Astrocyte of the spinal cord (primary cell): ENCODE measurements around the gene POLE2.
A peak's percentile ranks its signal among the peaks of the same experiment; 100 is the strongest.

Experiments used
- DNase-seq: peaks from one replicate; pipeline ENCODE4 v3.0.0; 2011; ENCODE audit warnings: low read depth, low spot score
- H3K4me3 ChIP-seq: 2 replicates; pipeline ENCODE4 v1.5.1; 2011; ENCODE audit warnings: low read depth, mild to moderate bottlenecking, low read length, moderate library complexity
- in situ Hi-C: cut with HindIII; loops from 2 replicates; pipeline ENCODE4 v1.10.0; 2017; ENCODE audit warnings: low sequenced_read_pairs
- TF ChIP-seq, protein P1 (sequence below): IDR thresholded peaks from 2 replicates; pipeline ENCODE4 v1.5.1; 2012; ENCODE audit warnings: low read depth, mild to moderate bottlenecking, low read length, inconsistent platforms

The POLE2 gene

DNA sequence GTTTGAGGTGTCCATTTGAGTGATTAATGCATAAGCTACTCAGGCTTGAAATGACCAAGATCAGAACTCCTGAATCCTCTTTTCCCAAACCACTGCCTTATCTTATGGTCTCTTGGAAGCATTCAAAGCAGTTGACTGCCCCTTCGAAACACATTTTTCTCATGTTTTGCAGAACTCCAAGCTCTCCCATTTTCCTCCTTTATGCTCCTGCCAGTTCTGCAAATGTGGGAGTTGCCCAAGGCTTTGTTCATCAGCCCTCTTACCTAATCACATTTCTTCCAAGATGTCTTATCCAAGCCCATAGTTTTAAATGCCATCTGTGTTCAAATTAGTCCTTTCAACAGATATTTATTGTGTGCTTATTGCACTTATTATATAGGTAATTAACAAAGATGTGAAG lies 51.1 kb downstream of the POLE2 start:
- in situ Hi-C loops = no loop called here
- H3K4me3 ChIP-seq = no peak overlapping the region
- TF ChIP-seq, protein P1, sequence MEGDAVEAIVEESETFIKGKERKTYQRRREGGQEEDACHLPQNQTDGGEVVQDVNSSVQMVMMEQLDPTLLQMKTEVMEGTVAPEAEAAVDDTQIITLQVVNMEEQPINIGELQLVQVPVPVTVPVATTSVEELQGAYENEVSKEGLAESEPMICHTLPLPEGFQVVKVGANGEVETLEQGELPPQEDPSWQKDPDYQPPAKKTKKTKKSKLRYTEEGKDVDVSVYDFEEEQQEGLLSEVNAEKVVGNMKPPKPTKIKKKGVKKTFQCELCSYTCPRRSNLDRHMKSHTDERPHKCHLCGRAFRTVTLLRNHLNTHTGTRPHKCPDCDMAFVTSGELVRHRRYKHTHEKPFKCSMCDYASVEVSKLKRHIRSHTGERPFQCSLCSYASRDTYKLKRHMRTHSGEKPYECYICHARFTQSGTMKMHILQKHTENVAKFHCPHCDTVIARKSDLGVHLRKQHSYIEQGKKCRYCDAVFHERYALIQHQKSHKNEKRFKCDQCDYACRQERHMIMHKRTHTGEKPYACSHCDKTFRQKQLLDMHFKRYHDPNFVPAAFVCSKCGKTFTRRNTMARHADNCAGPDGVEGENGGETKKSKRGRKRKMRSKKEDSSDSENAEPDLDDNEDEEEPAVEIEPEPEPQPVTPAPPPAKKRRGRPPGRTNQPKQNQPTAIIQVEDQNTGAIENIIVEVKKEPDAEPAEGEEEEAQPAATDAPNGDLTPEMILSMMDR = no peak
- no peak for DNase-seq

DNA sequence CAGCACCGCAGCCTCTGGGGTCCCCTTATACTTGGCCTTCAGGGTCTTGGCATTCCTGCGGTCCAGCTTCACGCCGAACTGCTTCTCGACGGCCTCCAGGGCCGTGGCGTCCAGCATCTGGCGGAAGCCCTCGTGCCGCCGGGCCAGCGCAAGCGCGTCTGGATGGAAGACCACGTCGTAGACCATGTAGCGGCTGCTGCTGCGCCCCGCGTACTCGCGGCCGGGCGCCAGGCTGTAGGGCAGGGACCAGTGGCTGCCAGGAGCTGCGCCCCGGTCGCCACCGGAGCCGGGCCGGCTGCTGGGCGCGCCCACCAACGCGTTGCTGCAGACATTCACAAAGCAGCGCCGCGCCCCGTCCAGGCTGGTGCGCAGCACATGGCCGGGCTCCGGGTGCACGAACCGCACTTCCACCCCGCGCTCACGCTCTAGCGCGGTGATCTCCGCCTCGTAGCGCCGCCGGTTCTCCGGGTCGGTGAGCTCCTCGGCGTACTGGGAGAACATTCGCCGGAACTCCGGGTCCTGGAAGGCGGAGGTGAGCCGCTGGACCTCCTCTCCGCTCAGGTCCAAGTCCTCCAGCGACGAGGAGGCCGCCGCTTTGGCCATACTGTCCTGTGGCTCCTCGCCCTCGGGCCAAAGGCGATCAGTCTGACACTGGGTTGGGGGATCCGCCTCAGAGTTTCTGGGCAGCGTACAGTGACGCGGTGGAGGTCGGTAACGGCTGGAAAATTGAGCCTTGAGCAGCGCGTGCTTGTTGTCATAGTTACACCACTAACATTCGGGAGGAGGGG lies 53.3 kb downstream of the POLE2 start, which contains the start of gene DNAAF2:
Gene DNAAF2 (minus strand): TSS at position 698 of the 788 bp plus-strand sequence. CDS start 95 bp downstream, at position 603.
- DNase-seq = peak; percentile 75
- H3K4me3 ChIP-seq = peak within 1 kb of the TSS; percentile 96
- TF ChIP-seq, protein P1 = no peak
- in situ Hi-C loops = no loop called here

DNA sequence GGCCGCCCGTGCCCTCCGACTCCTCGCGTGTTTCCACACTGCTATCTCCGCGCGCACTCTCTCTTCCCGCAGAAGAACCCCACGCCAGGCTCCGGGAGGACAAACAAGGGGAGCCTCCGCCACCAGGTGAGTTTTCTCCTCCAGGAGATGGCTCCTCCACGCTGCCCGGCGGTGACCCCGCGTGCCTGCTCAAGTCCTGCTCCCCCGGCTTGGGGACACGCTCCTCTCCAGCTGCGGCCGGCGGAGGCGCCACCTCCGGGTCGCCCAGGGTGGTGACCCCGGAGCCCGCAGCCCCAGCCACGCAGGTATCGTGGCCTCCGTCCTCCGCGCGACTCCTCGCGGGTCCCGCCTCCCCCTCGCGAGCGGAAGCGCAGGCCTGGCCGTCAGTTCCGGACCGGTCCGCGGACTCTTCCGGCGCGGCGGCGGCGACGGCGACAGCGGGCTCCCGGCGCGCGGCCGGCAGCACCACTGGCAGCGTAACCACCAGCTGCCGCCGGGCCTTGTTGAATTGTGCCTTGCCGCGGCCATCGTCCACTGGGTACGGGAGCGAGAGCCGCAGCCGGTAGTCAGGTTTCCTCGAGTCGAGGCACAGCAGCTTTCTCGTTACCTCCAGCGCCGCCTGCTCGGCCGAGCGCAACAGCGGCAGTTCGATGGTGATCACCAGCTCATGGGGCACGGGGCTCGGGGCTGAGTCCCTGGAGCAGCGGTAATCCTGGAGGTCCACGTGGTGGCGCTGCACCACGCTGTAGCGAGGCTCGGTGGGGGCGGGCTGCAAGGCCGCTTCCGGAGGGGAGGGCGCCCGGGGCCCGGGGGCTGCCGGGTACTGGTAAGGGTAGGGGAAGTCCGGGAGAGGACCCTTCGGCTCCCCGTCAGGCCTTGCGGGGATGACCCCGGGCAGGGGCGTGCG lies 54.1 kb downstream of the POLE2 start:
- in situ Hi-C loops = no loop called here
- TF ChIP-seq, protein P1 = peak; percentile 76
- DNase-seq = peak; percentile 98

DNA sequence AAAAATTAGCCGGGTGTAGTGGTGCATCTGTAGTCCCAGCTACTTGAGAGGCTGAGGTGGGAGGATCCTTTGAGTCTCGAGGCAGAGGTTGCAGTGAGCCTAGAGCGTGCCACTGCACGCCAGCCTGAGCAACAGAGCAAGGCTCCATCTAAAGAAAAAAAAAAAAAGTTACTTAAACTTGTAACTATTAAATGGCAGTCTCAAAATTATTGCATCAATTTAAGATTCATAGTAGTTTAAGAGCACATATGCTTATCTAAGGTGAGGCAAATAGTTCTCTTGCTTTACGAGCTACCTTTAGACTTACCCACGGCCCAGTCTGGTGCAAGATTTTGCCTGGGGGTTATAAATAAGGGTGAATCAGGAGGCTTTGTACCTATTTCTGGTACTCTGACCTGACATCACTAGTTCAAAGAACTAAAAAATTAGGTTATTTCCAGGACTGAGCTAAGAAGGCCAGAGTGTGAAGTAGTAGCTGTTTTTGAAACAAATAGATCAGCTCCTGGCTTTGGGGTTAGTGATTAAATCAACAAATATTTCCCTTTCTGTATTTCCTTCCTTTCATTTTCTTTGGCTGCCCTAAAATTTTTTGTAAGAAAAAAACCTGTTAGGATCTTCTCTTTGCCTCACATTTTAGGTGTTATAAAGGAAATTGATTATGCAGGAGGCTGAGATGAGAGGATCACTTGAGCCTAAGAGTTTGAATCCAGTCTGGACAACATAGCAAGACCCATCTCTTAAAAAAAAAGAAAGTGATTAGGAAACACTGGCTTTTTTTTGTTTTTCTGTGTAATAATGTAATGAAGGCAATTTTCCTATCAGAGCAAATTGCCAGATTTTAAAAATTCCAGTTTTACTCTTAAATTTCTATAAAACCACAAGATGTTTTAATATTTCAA lies 63.8 kb downstream of the POLE2 start:
- in situ Hi-C loops = no loop called here
- H3K4me3 ChIP-seq = no peak overlapping the region
- TF ChIP-seq, protein P1 = no peak
- DNase-seq = no peak

More for the DNA sequence above, 54.1 kb downstream of the POLE2 start:
- H3K4me3 ChIP-seq = peak overlapping the region; percentile 96

DNA sequence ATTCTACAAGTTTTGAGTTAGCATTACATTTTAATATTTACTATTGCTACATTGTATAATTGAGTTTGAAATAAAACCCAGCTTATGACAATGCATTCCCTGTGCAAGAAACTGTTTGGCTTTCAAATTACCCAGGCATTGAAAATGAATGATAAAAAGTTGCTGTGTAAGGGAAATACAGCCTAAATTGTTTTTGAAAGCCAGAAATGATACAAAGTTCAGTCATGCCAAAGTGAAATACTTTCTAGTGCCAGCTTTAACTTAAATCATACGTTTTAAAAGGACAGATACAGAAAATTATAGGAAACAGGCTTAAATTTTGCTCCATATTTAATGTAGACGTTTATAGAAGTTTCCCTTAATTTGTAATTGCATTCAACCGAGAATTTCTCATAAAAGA lies 64.6 kb downstream of the POLE2 start:
- in situ Hi-C loops = no loop called here
- DNase-seq = no peak
- no peak overlapping the region for H3K4me3 ChIP-seq
- TF ChIP-seq, protein P1 = no peak

DNA sequence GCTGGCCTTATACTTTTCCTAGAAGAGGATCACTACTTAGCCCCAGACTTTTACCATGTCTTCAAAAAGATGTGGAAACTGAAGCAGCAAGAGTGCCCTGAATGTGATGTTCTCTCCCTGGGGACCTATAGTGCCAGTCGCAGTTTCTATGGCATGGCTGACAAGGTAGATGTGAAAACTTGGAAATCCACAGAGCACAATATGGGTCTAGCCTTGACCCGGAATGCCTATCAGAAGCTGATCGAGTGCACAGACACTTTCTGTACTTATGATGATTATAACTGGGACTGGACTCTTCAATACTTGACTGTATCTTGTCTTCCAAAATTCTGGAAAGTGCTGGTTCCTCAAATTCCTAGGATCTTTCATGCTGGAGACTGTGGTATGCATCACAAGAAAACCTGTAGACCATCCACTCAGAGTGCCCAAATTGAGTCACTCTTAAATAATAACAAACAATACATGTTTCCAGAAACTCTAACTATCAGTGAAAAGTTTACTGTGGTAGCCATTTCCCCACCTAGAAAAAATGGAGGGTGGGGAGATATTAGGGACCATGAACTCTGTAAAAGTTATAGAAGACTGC lies 65.9 kb downstream of the POLE2 start:
- in situ Hi-C loops = no loop called here
- no peak for DNase-seq
- H3K4me3 ChIP-seq = peak overlapping the region; percentile 93
- TF ChIP-seq, protein P1 = no peak
